Thyroid gland (tissue), 4 donors: ENCODE measurements around the gene BCLAF3. TPM values are rescaled to one million over a fixed set of nuclear protein-coding genes. Genes with fewer than 3 reads are reported as not detected.

Experiments
- DNase-seq, 2 donors: peaks; one replicate each; pipeline ENCODE4 v3.0.0-alpha.2; 2019
- H3K27ac ChIP-seq, 3 donors: fragments of 200-600 bp; sonication (generic); 1 replicate in 2 of 3; 2 replicates in 1 of 3; pipeline ENCODE4 v1.5.1; 2016 to 2019; ENCODE audit warnings: mild to moderate bottlenecking in 1 of 3, moderate library complexity in 1 of 3
- H3K27me3 ChIP-seq: fragments of 200-600 bp; sonication (generic); one replicate; pipeline ENCODE4 v1.5.1; 2019
- H3K36me3 ChIP-seq, 2 donors: fragments of 200-600 bp; sonication (generic); one replicate each; pipeline ENCODE4 v1.5.1; 2016 to 2019
- H3K4me1 ChIP-seq, 2 donors: fragments of 200-600 bp; sonication (generic); one replicate each; pipeline ENCODE4 v1.5.1; 2017 to 2019
- H3K4me3 ChIP-seq, 3 donors: fragments of 200-600 bp; sonication (generic); replicated peaks in 1 of 3; 1 replicate in 2 of 3; 2 replicates in 1 of 3; pipeline ENCODE4 v1.5.1; 2016; ENCODE audit warnings: mild to moderate bottlenecking in 1 of 3
- H3K9me3 ChIP-seq: fragments of 200-600 bp; sonication (generic); one replicate; pipeline ENCODE4 v1.5.1; 2017
- POLR2A ChIP-seq, 2 donors: fragments of 450-650 bp; IDR thresholded peaks; one replicate each; pipeline ENCODE4 v1.6.1; 2017; ENCODE audit warnings: antibody characterized with exemption in 2 of 2, mild to moderate bottlenecking in 2 of 2, moderate library complexity in 1 of 2
- WGBS, 2 donors: methylation state at CpG; one replicate each; pipeline ENCODE4 v1.1.5; 2017; 5-methylcytosine and 5-hydroxymethylcytosine counted together
- intact Hi-C: fragments of 100-400 bp; cut with DNase I; formaldehyde crosslinking; loops from one replicate; pipeline ENCODE4 v1.15.1; 2023
- microRNA counts, 2 donors: library from miRNA; unstranded; fragments of <30 nt; microRNA quantifications; one replicate each; lab custom pipeline; 2016 to 2017
- microRNA-seq: library from miRNA; unstranded; fragments of <30 nt; microRNA quantifications from one replicate; pipeline ENCODE4, GENCODE V29; 2016
- small RNA-seq: library from RNA; depleted of rRNA; stranded (forward); fragments of <200 nt; gene quantifications from one replicate; pipeline ENCODE3, GENCODE V24; 2016
- total RNA-seq, 4 donors: library from RNA; depleted of rRNA; stranded (reverse); fragments of >200 nt; gene quantifications; one replicate each; pipeline ENCODE4 v1.2.3, GENCODE V29; 2016
- TF ChIP-seq, protein P1 (sequence below), 6 experiments: fragments of 200-600 bp in 3 of 6; fragments of 450-650 bp in 3 of 6; sonication (generic) in 3 of 6; IDR thresholded peaks; one replicate each; pipeline ENCODE4 v1.5.1; 2016 to 2019; ENCODE audit warnings: antibody characterized with exemption in 6 of 6, mild to moderate bottlenecking in 2 of 6, inconsistent platforms in 1 of 6, moderate library complexity in 1 of 6

Gene BCLAF3
- total RNA-seq, 4 donors from 2014 or later, result 10.8 to 16.7 (median 12.3) TPM

DNA sequence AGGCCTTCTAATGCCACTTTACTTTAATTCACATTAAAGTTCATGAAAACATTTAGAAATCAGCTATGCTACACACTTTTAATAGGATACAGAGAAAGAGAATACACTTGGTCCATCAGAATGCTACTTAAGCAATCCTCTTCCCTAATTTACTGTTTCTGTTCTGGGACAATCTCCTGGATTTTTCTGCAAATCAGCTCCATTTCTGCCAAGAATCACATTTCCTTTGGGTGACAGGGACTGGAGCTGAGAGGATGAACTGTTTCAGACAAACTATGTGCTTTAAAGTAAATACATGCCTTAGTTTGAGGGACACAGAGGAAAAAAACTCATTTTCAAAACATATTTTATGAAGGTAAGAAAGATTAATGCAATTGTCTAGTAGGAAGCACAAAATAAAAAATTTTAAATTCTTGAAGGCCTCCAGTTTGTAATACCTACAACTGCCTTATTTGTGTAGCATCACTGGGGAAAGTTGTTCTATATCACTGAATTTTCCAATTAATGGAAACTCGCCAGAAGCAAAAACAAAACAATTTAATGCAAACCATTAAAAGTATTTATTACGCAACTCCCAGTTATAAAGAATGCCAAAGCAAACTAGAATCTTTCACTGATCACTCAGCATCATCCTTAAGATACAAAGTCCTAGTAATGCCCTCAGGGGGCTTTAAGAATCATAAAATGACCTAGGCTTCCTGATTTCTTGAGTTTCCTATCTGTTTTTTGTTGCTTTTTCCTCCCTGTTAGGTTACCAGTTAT, 36.3 kb downstream of the BCLAF3 start:
- no peak overlapping the region for H3K4me3 ChIP-seq
- DNase-seq, result no peak
- no peaks in the 10 kb centered on the region for H3K27me3 ChIP-seq
- no peaks in the 10 kb centered on the region for H3K36me3 ChIP-seq
- no peak overlapping the region for H3K27ac ChIP-seq
- peaks cover 3 to 4% of the 10 kb centered on the region in 2 donors for H3K4me1 ChIP-seq
- 67 to 70% methylated on average over 2 of the region's 2 CpGs for WGBS, 2 donors
- H3K9me3 ChIP-seq, result no peaks in the 10 kb centered on the region
- TF ChIP-seq, protein P1, sequence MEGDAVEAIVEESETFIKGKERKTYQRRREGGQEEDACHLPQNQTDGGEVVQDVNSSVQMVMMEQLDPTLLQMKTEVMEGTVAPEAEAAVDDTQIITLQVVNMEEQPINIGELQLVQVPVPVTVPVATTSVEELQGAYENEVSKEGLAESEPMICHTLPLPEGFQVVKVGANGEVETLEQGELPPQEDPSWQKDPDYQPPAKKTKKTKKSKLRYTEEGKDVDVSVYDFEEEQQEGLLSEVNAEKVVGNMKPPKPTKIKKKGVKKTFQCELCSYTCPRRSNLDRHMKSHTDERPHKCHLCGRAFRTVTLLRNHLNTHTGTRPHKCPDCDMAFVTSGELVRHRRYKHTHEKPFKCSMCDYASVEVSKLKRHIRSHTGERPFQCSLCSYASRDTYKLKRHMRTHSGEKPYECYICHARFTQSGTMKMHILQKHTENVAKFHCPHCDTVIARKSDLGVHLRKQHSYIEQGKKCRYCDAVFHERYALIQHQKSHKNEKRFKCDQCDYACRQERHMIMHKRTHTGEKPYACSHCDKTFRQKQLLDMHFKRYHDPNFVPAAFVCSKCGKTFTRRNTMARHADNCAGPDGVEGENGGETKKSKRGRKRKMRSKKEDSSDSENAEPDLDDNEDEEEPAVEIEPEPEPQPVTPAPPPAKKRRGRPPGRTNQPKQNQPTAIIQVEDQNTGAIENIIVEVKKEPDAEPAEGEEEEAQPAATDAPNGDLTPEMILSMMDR (IDR thresholded peaks at IDR 0.05), result no peak
- TF ChIP-seq POLR2A (IDR thresholded peaks at IDR 0.05), result no peak
- intact Hi-C loops, result no loop called here

DNA sequence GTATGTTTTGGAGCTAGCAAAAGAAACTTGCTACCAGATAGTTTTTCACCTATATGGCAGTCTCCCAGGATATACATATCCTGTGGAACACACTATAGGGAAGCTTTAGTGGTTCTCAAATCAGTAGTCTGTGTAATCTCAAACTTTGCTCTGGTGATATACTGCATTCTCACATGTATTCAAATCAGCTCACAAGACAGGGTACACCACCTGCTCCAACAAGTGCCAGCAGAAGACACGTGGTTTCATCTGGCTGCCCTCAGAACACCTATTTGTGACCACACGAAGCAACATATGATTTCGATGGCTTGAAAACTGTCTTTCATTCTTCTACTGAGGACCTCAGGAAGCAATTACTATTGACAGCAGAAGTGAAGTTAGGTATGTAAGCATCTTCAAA, 37.7 kb downstream of the BCLAF3 start:
- no peaks in the 10 kb centered on the region for H3K9me3 ChIP-seq
- TF ChIP-seq POLR2A (IDR thresholded peaks at IDR 0.05), result no peak
- TF ChIP-seq, protein P1 (IDR thresholded peaks at IDR 0.05), result no peak
- intact Hi-C loops, result no loop called here
- 91 to 93% methylated on average over 3 of the region's 3 CpGs for WGBS, 2 donors
- no peak overlapping the region for H3K4me3 ChIP-seq
- H3K27me3 ChIP-seq, result no peaks in the 10 kb centered on the region
- H3K27ac ChIP-seq, result no peak overlapping the region
- no peaks in the 10 kb centered on the region for H3K36me3 ChIP-seq
- peaks cover 3 to 4% of the 10 kb centered on the region in 2 donors for H3K4me1 ChIP-seq
- DNase-seq, result no peak

- WGBS, 2 donors, result 90 to 95% methylated on average over 2 of the region's 2 CpGs
- no peak for TF ChIP-seq POLR2A (IDR thresholded peaks at IDR 0.05)
- TF ChIP-seq, protein P1 (IDR thresholded peaks at IDR 0.05), result no peak
- no peak for DNase-seq
- Histone ChIP-seq H3K9me3 (no peaks in the 10 kb centered on the region), H3K27me3 (no peaks in the 10 kb centered on the region), H3K4me3 (no peak overlapping the region), H3K36me3 (no peaks in the 10 kb centered on the region), H3K4me1 (no peaks in the 10 kb centered on the region), H3K27ac (no peak overlapping the region)
- intact Hi-C loops, result no loop called here
Measured at GRCh38 chrX:19949340-19949739, 41.5 kb downstream of the BCLAF3 start.

DNA sequence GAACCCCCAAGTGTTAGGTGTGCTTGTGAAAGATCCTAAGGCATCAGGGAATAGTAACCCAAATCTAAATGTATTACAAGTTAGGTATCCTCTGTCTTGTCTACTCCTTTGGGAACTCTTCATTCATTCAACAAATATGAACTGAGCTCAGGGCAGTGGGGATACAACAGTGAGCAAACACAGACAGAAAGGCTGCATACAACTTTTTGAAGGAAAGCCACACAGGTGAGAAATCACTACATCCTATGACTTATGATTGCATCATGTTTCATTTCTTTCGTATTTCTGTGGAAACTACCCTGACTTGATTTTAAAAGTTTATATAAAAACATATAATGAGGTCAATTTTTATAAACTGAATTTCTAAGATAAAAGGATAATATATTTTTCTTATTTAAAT, 43.2 kb downstream of the BCLAF3 start:
- H3K4me1 ChIP-seq, result no peaks in the 10 kb centered on the region
- no peaks in the 10 kb centered on the region for H3K9me3 ChIP-seq
- TF ChIP-seq, protein P1 (IDR thresholded peaks at IDR 0.05), result no peak
- TF ChIP-seq POLR2A (IDR thresholded peaks at IDR 0.05), result no peak
- H3K4me3 ChIP-seq, result no peak overlapping the region
- H3K27me3 ChIP-seq, result no peaks in the 10 kb centered on the region
- H3K36me3 ChIP-seq, result no peaks in the 10 kb centered on the region
- no peak overlapping the region for H3K27ac ChIP-seq
- intact Hi-C loops, result no loop called here
- no peak for DNase-seq
- WGBS, 2 donors, result 97 to 100% methylated on average over 1 of the region's 1 CpG

MicroRNA genes within 50 kb of the gene (microRNA counts, 767-probe panel; counts per million panel counts)
- 0 to 1,613 counts per million in 2 donors for microRNA hsa-miR-23c (lab: Ali Mortazavi, UCI)

Small RNA genes within 50 kb of the gene (microRNA-seq; reads per million reads assigned to microRNA genes)
- gene MIR23C, result 163 reads per million, percentile 58 among the genes with 10 or more reads in this experiment

Small RNA genes within 50 kb of the gene (small RNA-seq; reads per million reads assigned to genes)
- gene MIR23C, result not detected
- gene RF00019, result not detected

Other genes with a start within 250 kb of the BCLAF3 start
- 10 to 100 TPM; 11.7 to 27.6 (median 23.9) TPM for gene SH3KBP1, start 103.5 kb downstream of the BCLAF3 start, total RNA-seq
- gene MAP7D2, start 125.8 kb upstream of the BCLAF3 start, total RNA-seq, result under 1 TPM in 2 of 4 donors, not detected in 2; 0.22 to 0.27 TPM
- gene EIF1AX, start 150.8 kb upstream of the BCLAF3 start, total RNA-seq, result 10 to 100 TPM; 47.0 to 63.6 (median 57.3) TPM